HG02759 (cell line): ENCODE data around the gene TBX10.
"Not testable (repeated sequence)": the region's sequence is repeated elsewhere in the genome, so short reads cannot be mapped to it uniquely, and the experiment has no call there.

ENCODE experiments used
- ATAC-seq: cut with Tn5 transposase; IDR thresholded peaks from one replicate; pipeline ENCODE4 v1.9.1; 2021; ENCODE audit warnings: mild to moderate bottlenecking, moderate library complexity; ENCODE audit not compliant: unreplicated experiment

TBX10 gene

GRCh38 chr11:67646535-67647336, 7.2 kb upstream of the TBX10 start:
- ATAC-seq: peak; percentile 51

GRCh38 chr11:67645521-67646461, 6.2 kb upstream of the TBX10 start:
- no peak for ATAC-seq

GRCh38 chr11:67644472-67645418, 5.2 kb upstream of the TBX10 start:
- ATAC-seq: no peak

GRCh38 chr11:67644042-67644441, 4.5 kb upstream of the TBX10 start:
- no peak for ATAC-seq

- no peak for ATAC-seq
These were observed 2.9 kb upstream of the TBX10 start for GRCh38 chr11:67642173-67643120.

GRCh38 chr11:67641338-67642172, 2.0 kb upstream of the TBX10 start:
- no peak for ATAC-seq

GRCh38 chr11:67640758-67641337, 1.3 kb upstream of the TBX10 start:
- ATAC-seq: no peak

- no peak for ATAC-seq
These were observed 626 bp upstream of the TBX10 start for GRCh38 chr11:67640021-67640757.

- no peak for ATAC-seq
These were observed 777 bp downstream of the TBX10 start for GRCh38 chr11:67638535-67639437.

GRCh38 chr11:67637441-67637840, 2.1 kb downstream of the TBX10 start:
- not testable (repeated sequence) for ATAC-seq

- ATAC-seq: no peak
These were observed 2.6 kb downstream of the TBX10 start for GRCh38 chr11:67636962-67637361.

- no peak for ATAC-seq
These were observed 4.4 kb downstream of the TBX10 start for GRCh38 chr11:67635231-67635521.

- ATAC-seq: no peak
These were observed 5.0 kb downstream of the TBX10 start for GRCh38 chr11:67634366-67635230.

- no peak for ATAC-seq
These were observed 5.7 kb downstream of the TBX10 start for GRCh38 chr11:67633758-67634365.

GRCh38 chr11:67632982-67633755, 6.4 kb downstream of the TBX10 start:
- no peak for ATAC-seq
